ENCODE measurements around the gene DGKI. TPM values are rescaled to one million over a fixed set of nuclear protein-coding genes. Genes with fewer than 3 reads are reported as not detected.
A peak's percentile ranks its signal among the peaks of the same experiment; 100 is the strongest.

Gene DGKI
- total and polyA plus RNA-seq, 4 experiments from 2014 or later: 0.11 TPM; not detected in 3

DNA sequence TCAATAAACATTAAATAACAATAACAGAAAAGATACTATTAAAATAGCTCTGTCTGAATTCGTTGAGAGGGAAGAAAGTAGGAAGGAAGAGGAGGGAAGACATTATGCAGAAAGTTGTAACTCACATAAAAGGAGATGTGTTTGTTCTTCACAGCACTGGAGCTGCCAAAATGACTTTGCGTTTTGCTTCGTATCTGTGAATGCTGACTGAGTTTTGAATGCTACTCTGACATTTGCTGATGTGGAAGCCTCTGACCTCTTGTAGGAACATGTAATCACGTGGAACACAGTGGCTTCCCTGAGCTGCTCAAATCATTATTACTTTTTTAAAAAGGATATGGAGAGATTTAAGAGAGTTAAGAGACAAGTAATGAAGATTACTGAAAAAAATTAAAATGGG, 15.6 kb upstream of the DGKI start:
- DNase-seq: no peak
- H3K4me3 ChIP-seq (ENCODE audit: low read length in 2 of 2): no peak overlapping the region
- H3K27me3 Mint-ChIP-seq: no peaks in the 10 kb centered on the region
- H3K9me3 ChIP-seq (ENCODE audit: control insufficient read depth in 1 of 2, low read length in 2 of 2): no peaks in the 10 kb centered on the region
- H3K27ac Mint-ChIP-seq: no peak overlapping the region
- no peaks in the 10 kb centered on the region for H3K27me3 ChIP-seq (ENCODE audit: insufficient read depth, low read length)
- no peak overlapping the region for H3K27ac ChIP-seq (ENCODE audit: low read depth, low read length)
- peaks cover 0 to 13% (median 9%) of the 10 kb centered on the region in 8 donors for H3K9me3 Mint-ChIP-seq
- H3K4me1 ChIP-seq (ENCODE audit: insufficient read depth, low read length): no peaks in the 10 kb centered on the region
- H3K36me3 ChIP-seq (ENCODE audit: insufficient read depth, low read length): no peaks in the 10 kb centered on the region
- ChIA-PET POLR2A (ENCODE audit: partially characterized antibody) (no interaction called here), CTCF (ENCODE audit: partially characterized antibody) (no interaction called here)
- intact Hi-C loops (cut with micrococcal nuclease): no loop called here
- H3K4me1 Mint-ChIP-seq: peaks cover 0 to 2% (median 0%) of the 10 kb centered on the region in 4 donors
- H3K4me3 Mint-ChIP-seq: no peak overlapping the region
- peaks cover 36 to 57% of the 10 kb centered on the region in 2 donors for H3K36me3 Mint-ChIP-seq

DNA sequence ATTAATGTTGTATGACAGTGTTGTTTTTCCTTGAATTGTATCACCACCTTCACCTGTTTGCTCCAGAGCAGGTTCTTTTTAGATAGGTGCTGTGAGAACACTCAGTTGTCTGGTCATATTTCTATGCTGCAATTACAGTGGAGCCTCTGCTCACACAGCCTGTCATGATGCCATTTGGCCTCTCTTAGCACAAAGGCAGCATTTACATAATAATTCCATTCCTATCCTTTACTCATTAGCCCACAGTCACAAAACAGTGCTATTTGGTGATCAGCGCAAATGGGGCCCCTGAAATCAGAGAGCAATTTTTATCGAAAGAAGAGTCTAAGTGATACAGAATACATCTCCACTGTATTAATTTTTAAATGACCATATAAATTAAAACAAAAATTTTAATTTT, 13.8 kb upstream of the DGKI start:
- H3K4me1 ChIP-seq (ENCODE audit: insufficient read depth, low read length): no peaks in the 10 kb centered on the region
- H3K4me3 ChIP-seq (ENCODE audit: low read length in 2 of 2): no peak overlapping the region
- Mint-ChIP-seq H3K4me1 (peaks cover 0 to 2% (median 0%) of the 10 kb centered on the region in 4 donors), H3K27ac (peak overlapping the region in 1 of 7 donors; percentile 20), H3K9me3 (peaks cover 0 to 3% (median 2%) of the 10 kb centered on the region in 8 donors), H3K27me3 (no peaks in the 10 kb centered on the region), H3K36me3 (peaks cover 23 to 47% of the 10 kb centered on the region in 2 donors), H3K4me3 (no peak overlapping the region)
- no peak for DNase-seq
- no peaks in the 10 kb centered on the region for H3K36me3 ChIP-seq (ENCODE audit: insufficient read depth, low read length)
- no peaks in the 10 kb centered on the region for H3K27me3 ChIP-seq (ENCODE audit: insufficient read depth, low read length)
- CTCF ChIA-PET (ENCODE audit: partially characterized antibody): no interaction called here
- POLR2A ChIA-PET (ENCODE audit: partially characterized antibody): no interaction called here
- intact Hi-C loops (cut with micrococcal nuclease): no loop called here
- H3K27ac ChIP-seq (ENCODE audit: low read depth, low read length): no peak overlapping the region
- no peaks in the 10 kb centered on the region for H3K9me3 ChIP-seq (ENCODE audit: control insufficient read depth in 1 of 2, low read length in 2 of 2)

DNA sequence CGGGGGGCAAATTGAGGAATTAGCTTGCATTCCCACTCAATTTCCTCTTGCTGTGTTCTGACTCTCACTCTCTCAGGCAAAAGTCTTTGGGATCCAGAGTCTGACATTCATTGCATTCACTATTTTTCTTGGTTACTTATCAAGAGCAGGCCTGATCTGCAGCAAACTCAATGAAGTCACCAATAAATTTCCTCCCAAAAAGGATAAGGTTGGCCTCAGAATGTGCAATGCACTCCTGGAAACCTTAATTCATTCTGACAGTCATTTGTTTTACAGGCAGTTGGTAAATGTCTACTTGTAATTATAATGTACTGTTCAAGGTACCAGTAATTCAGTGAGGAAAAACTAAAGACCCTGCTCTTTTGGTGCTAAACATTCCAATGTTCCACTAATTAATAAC, 6.3 kb upstream of the DGKI start:
- intact Hi-C loops (cut with micrococcal nuclease): no loop called here
- CTCF ChIA-PET (ENCODE audit: partially characterized antibody): no interaction called here

DNA sequence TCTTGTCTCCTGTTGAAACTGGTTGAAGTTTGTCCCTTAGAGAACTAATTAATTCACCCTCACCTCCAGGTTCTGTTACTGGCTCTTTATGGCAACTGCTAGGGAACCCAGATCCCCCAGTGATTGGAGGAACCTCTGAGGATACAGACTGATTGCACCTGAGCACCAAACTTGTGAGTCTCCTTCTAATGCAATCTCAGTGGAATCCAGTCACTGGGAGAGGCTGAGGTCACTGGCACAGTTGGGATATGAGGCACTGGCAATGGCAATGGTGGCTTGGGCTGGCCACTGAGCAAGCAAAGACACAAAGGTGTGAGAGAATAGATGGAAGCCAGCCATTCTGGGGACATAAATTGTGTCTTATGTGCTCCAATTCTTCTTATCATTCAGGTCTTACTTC, 5.3 kb upstream of the DGKI start:
- Histone ChIP-seq H3K27ac (ENCODE audit: low read depth, low read length) (no peak overlapping the region), H3K4me1 (ENCODE audit: insufficient read depth, low read length) (peaks cover 6% of the 10 kb centered on the region), H3K4me3 (ENCODE audit: low read length in 2 of 2) (no peak overlapping the region), H3K27me3 (ENCODE audit: insufficient read depth, low read length) (peaks cover 8% of the 10 kb centered on the region), H3K9me3 (ENCODE audit: control insufficient read depth in 1 of 2, low read length in 2 of 2) (no peaks in the 10 kb centered on the region), H3K36me3 (ENCODE audit: insufficient read depth, low read length) (no peaks in the 10 kb centered on the region)
- intact Hi-C loops (cut with micrococcal nuclease): no loop called here
- H3K4me3 Mint-ChIP-seq: no peak overlapping the region
- POLR2A ChIA-PET (ENCODE audit: partially characterized antibody): no interaction called here
- DNase-seq: no peak
- peaks cover 0 to 25% (median 7%) of the 10 kb centered on the region in 4 donors for H3K4me1 Mint-ChIP-seq
- CTCF ChIA-PET (ENCODE audit: partially characterized antibody): no interaction called here
- H3K9me3 Mint-ChIP-seq: peaks cover 0 to 4% (median 0%) of the 10 kb centered on the region in 8 donors
- peaks cover 7 to 9% of the 10 kb centered on the region in 2 donors for H3K36me3 Mint-ChIP-seq
- peaks cover 11 to 13% of the 10 kb centered on the region in 2 donors for H3K27me3 Mint-ChIP-seq
- H3K27ac Mint-ChIP-seq: no peak overlapping the region

More for the DNA sequence above, 6.3 kb upstream of the DGKI start:
- H3K4me1 Mint-ChIP-seq: peaks cover 0 to 17% (median under 1%) of the 10 kb centered on the region in 4 donors
- no peak overlapping the region for H3K4me3 Mint-ChIP-seq
- H3K9me3 Mint-ChIP-seq: peaks cover 0 to 4% (median 0%) of the 10 kb centered on the region in 8 donors
- H3K36me3 ChIP-seq (ENCODE audit: insufficient read depth, low read length): no peaks in the 10 kb centered on the region
- DNase-seq: no peak
- H3K27ac Mint-ChIP-seq: no peak overlapping the region
- H3K27ac ChIP-seq (ENCODE audit: low read depth, low read length): no peak overlapping the region
- H3K36me3 Mint-ChIP-seq: peaks cover 7 to 9% of the 10 kb centered on the region in 2 donors
- no peak overlapping the region for H3K4me3 ChIP-seq (ENCODE audit: low read length in 2 of 2)
- H3K4me1 ChIP-seq (ENCODE audit: insufficient read depth, low read length): no peaks in the 10 kb centered on the region
- H3K27me3 Mint-ChIP-seq: peaks cover 6 to 8% of the 10 kb centered on the region in 2 donors
- POLR2A ChIA-PET (ENCODE audit: partially characterized antibody): no interaction called here
- H3K9me3 ChIP-seq (ENCODE audit: control insufficient read depth in 1 of 2, low read length in 2 of 2): no peaks in the 10 kb centered on the region
- H3K27me3 ChIP-seq (ENCODE audit: insufficient read depth, low read length): no peaks in the 10 kb centered on the region

DNA sequence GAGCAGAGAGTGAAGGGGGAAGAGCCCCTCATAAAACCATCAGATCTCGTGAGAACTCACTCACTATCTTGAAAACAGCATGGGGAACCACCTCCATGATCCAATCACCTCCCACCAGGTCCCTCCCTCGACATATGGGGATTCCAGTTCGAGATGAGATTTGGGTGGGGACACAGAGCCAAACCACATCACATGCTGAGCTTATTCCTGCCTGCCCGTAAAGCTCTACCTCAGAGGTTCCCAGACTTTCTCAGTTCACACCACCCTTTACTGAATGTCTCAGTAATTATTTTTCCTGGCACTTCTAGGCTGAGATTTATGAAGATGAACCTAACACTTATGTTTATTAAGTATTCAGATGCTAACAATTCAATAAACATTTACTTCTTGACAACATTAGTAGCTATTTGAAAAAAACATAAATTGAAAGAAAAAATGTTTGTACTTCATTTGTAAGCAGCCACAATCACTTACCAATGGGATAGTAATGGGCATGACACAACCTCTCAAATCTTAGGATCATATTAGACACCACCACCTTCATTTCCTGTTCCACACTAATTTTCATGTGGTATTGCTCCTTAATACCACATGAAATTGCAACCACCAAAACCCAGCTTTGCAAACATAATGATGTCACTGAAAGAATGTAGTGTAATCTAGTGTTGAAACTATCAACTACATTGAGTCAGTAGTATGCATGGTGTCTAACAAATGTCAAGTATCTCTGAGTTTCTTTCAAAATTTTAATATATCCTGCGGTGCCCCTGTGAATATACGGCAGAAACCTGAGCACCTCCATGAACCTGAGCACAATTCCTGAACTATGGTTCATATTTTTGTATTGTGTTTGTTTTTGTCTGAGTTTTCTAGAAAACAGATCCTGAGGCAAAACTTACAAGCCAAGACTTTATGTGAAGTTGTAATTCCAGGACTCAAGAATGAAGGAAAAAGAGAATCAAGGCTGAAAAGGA, 4.5 kb upstream of the DGKI start:
- CTCF ChIA-PET (ENCODE audit: partially characterized antibody): no interaction called here
- peaks cover 0 to 4% (median 0%) of the 10 kb centered on the region in 8 donors for H3K9me3 Mint-ChIP-seq

DNA sequence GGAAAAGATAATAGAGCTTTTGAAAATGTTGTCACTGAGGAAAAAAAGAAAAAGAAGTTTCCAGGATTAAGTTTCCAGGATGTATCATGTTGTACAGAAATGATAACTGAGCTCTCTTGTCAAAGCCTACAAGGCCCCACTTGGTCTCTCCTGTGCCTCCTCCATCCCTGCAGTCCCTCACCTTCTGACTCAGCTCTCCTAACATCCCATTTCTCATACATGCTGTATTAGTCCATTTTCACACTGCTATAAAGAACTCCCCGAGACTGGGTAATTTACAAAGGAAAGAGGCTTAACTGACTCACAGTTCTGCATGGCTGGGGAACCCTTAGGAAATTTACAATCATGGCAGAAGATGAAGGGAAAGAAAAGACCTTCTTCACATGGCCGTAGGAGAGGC, 3.8 kb upstream of the DGKI start:
- Histone ChIP-seq H3K27me3 (ENCODE audit: insufficient read depth, low read length) (peaks cover 12% of the 10 kb centered on the region), H3K27ac (ENCODE audit: low read depth, low read length) (no peak overlapping the region), H3K4me1 (ENCODE audit: insufficient read depth, low read length) (peaks cover 12% of the 10 kb centered on the region), H3K36me3 (ENCODE audit: insufficient read depth, low read length) (no peaks in the 10 kb centered on the region), H3K9me3 (ENCODE audit: control insufficient read depth in 1 of 2, low read length in 2 of 2) (no peaks in the 10 kb centered on the region), H3K4me3 (ENCODE audit: low read length in 2 of 2) (no peak overlapping the region)
- ChIA-PET CTCF (ENCODE audit: partially characterized antibody) (no interaction called here), POLR2A (ENCODE audit: partially characterized antibody) (no interaction called here)
- DNase-seq: no peak
- Mint-ChIP-seq H3K9me3 (peaks cover 0 to 4% (median 0%) of the 10 kb centered on the region in 8 donors), H3K36me3 (peaks cover 1 to 3% of the 10 kb centered on the region in 2 donors), H3K4me1 (peaks cover 4 to 32% (median 12%) of the 10 kb centered on the region in 4 donors), H3K4me3 (no peak overlapping the region), H3K27me3 (peaks cover 17 to 18% of the 10 kb centered on the region in 2 donors), H3K27ac (no peak overlapping the region)
- intact Hi-C loops (cut with micrococcal nuclease): no loop called here

More for the DNA sequence above, 4.5 kb upstream of the DGKI start:
- no peaks in the 10 kb centered on the region for H3K9me3 ChIP-seq (ENCODE audit: control insufficient read depth in 1 of 2, low read length in 2 of 2)
- H3K27ac Mint-ChIP-seq: no peak overlapping the region
- no peak for DNase-seq
- H3K27me3 ChIP-seq (ENCODE audit: insufficient read depth, low read length): peaks cover 8% of the 10 kb centered on the region
- H3K27ac ChIP-seq (ENCODE audit: low read depth, low read length): no peak overlapping the region
- peaks cover 6% of the 10 kb centered on the region for H3K4me1 ChIP-seq (ENCODE audit: insufficient read depth, low read length)
- H3K36me3 ChIP-seq (ENCODE audit: insufficient read depth, low read length): no peaks in the 10 kb centered on the region
- no peak overlapping the region for H3K4me3 Mint-ChIP-seq
- peaks cover 5 to 7% of the 10 kb centered on the region in 2 donors for H3K36me3 Mint-ChIP-seq
- peaks cover 0 to 25% (median 8%) of the 10 kb centered on the region in 4 donors for H3K4me1 Mint-ChIP-seq
- H3K27me3 Mint-ChIP-seq: peaks cover 11 to 13% of the 10 kb centered on the region in 2 donors
- intact Hi-C loops (cut with micrococcal nuclease): no loop called here
- no peak overlapping the region for H3K4me3 ChIP-seq (ENCODE audit: low read length in 2 of 2)
- POLR2A ChIA-PET (ENCODE audit: partially characterized antibody): no interaction called here

DNA sequence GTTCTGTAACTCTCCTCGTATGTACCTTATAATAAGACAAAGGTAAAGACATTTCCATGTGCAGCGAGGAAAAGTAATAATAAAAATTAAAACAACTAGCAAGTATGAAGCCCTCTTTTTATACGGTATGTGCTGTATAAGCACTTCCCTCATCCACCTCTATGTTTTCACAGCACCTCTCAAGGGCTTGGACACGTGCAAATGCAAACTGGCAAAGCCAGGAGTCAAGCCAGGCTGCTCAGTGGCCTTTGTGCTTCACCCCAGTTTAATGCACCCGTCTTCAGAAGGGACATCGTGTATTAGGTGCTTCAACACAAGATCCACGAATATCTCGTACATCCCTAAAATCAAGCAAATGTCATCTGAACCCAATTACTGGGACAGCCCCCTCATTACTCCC, 1.3 kb upstream of the DGKI start:
- Histone ChIP-seq H3K27ac (ENCODE audit: low read depth, low read length) (no peak overlapping the region), H3K4me1 (ENCODE audit: insufficient read depth, low read length) (peaks cover 12% of the 10 kb centered on the region), H3K27me3 (ENCODE audit: insufficient read depth, low read length) (peaks cover 33% of the 10 kb centered on the region), H3K9me3 (ENCODE audit: control insufficient read depth in 1 of 2, low read length in 2 of 2) (no peaks in the 10 kb centered on the region), H3K4me3 (ENCODE audit: low read length in 2 of 2) (no peak overlapping the region), H3K36me3 (ENCODE audit: insufficient read depth, low read length) (no peaks in the 10 kb centered on the region)
- Mint-ChIP-seq H3K36me3 (no peaks in the 10 kb centered on the region), H3K9me3 (peaks cover 0 to 4% (median 0%) of the 10 kb centered on the region in 8 donors), H3K27me3 (peaks cover 37 to 38% of the 10 kb centered on the region in 2 donors), H3K4me3 (peak overlapping the region in 7 of 8 donors; percentile 15 to 58 (median 37)), H3K4me1 (peaks cover 4 to 33% (median 13%) of the 10 kb centered on the region in 4 donors), H3K27ac (no peak overlapping the region)
- CTCF ChIA-PET (ENCODE audit: partially characterized antibody): no interaction called here
- DNase-seq: no peak
- intact Hi-C loops (cut with micrococcal nuclease): no loop called here
- POLR2A ChIA-PET (ENCODE audit: partially characterized antibody): no interaction called here

All from CD4-positive, alpha-beta memory T cell (primary cell).